ENCODE measurements around the gene HRH3. TPM values are rescaled to one million over a fixed set of nuclear protein-coding genes. Genes with fewer than 3 reads are reported as not detected.

The HRH3 gene
- total RNA-seq, 2 donors from 2014 or later: 0.44 TPM; not detected in 1

DNA sequence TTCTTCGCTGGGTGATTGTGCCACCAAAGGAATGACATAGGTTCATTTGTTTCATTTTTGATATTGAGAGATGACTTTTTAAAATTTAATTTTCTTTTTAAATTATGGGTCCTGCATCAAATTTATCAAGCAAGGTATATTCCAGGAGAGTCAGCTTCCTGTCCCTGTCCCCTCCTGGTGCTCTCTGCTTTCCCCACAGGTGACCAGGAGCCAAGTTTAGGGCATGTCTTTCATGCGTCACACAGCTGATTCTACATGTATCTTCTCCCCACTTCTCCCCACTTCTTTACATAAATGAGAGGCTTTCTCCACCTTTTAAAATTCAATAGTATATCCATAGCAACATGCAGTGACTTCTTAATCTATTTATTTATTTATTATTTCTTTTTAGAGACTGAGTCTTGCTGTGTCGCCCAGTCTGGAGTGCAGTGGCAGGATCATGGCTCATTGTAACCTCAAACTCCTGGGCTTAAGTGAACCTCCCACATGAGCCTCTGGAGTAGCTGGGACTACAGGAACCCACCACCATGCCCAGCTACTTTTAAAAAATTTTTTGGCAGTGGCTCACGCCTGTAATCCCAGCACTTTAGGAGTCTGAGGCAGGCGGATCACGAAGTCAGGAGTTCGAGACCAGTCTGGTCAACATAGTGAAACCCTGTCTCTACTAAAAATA, 48.3 kb upstream of the HRH3 start:
- no peak for DNase-seq
- Histone ChIP-seq H3K9me3 (ENCODE audit: control insufficient read depth, low read length) (peaks cover 24% of the 10 kb centered on the region), H3K27ac (ENCODE audit: low read depth, low read length) (no peak overlapping the region), H3K4me3 (ENCODE audit: low read length) (no peak overlapping the region), H3K9ac (ENCODE audit: extremely low read depth, low read length, poor library complexity, severe bottlenecking) (no peak overlapping the region), H3K27me3 (ENCODE audit: control insufficient read depth, insufficient read depth, low read length, poor library complexity, severe bottlenecking) (no peaks in the 10 kb centered on the region), H3K4me1 (ENCODE audit: control insufficient read depth, insufficient read depth, low read length) (no peaks in the 10 kb centered on the region), H3K36me3 (ENCODE audit: control insufficient read depth, insufficient read depth, low read length) (peaks cover 57% of the 10 kb centered on the region)
- H3K27me3 Mint-ChIP-seq (ENCODE audit: insufficient read depth): no peaks in the 10 kb centered on the region
- no peaks in the 10 kb centered on the region for H3K4me1 Mint-ChIP-seq
- H3K4me3 Mint-ChIP-seq: no peak overlapping the region
- TF ChIP-seq, protein P1, sequence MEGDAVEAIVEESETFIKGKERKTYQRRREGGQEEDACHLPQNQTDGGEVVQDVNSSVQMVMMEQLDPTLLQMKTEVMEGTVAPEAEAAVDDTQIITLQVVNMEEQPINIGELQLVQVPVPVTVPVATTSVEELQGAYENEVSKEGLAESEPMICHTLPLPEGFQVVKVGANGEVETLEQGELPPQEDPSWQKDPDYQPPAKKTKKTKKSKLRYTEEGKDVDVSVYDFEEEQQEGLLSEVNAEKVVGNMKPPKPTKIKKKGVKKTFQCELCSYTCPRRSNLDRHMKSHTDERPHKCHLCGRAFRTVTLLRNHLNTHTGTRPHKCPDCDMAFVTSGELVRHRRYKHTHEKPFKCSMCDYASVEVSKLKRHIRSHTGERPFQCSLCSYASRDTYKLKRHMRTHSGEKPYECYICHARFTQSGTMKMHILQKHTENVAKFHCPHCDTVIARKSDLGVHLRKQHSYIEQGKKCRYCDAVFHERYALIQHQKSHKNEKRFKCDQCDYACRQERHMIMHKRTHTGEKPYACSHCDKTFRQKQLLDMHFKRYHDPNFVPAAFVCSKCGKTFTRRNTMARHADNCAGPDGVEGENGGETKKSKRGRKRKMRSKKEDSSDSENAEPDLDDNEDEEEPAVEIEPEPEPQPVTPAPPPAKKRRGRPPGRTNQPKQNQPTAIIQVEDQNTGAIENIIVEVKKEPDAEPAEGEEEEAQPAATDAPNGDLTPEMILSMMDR (conservative IDR thresholded peaks at IDR 0.05): no peak
- H3K27ac Mint-ChIP-seq: no peak overlapping the region
- peaks cover 22% of the 10 kb centered on the region for H3K9me3 Mint-ChIP-seq
- 82 to 96% methylated on average over 4 to 7 of the region's 7 CpGs for WGBS, 2 experiments (ENCODE audit: insufficient coverage in 1 of 2, insufficient read length in 1 of 2)
- H3K36me3 Mint-ChIP-seq (ENCODE audit: low read depth): peaks cover 62% of the 10 kb centered on the region

DNA sequence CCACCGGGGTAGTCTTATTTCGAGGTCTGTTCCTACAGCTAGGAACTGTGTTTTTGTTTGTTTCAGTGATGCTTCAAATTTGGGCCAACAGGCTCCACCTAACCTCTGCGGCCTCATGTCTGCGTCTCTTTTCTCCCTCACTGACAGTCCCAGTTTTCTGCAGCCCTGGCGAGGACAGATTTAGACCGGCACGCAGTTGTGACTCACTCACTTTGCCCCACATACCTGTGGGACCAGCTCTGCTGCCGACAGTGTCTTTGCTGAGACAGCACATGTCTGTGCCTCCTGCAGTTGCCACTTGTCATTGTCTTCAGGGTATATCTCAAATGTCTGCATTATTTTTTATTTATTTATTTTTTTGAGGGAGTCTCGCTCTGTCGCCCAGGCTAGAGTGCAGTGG, 47.5 kb upstream of the HRH3 start:
- WGBS, 2 experiments (ENCODE audit: insufficient coverage in 1 of 2, insufficient read length in 1 of 2): 95 to 97% methylated on average over 5 to 8 of the region's 10 CpGs
- Histone ChIP-seq H3K4me3 (ENCODE audit: low read length) (no peak overlapping the region), H3K9me3 (ENCODE audit: control insufficient read depth, low read length) (peaks cover 24% of the 10 kb centered on the region), H3K9ac (ENCODE audit: extremely low read depth, low read length, poor library complexity, severe bottlenecking) (no peak overlapping the region), H3K27ac (ENCODE audit: low read depth, low read length) (no peak overlapping the region), H3K36me3 (ENCODE audit: control insufficient read depth, insufficient read depth, low read length) (peaks cover 56% of the 10 kb centered on the region), H3K27me3 (ENCODE audit: control insufficient read depth, insufficient read depth, low read length, poor library complexity, severe bottlenecking) (no peaks in the 10 kb centered on the region), H3K4me1 (ENCODE audit: control insufficient read depth, insufficient read depth, low read length) (no peaks in the 10 kb centered on the region)
- no peak overlapping the region for H3K27ac Mint-ChIP-seq
- no peak for DNase-seq
- no peak overlapping the region for H3K4me3 Mint-ChIP-seq
- TF ChIP-seq, protein P1 (conservative IDR thresholded peaks at IDR 0.05): no peak
- H3K9me3 Mint-ChIP-seq: peaks cover 22% of the 10 kb centered on the region
- H3K36me3 Mint-ChIP-seq (ENCODE audit: low read depth): peaks cover 61% of the 10 kb centered on the region
- no peaks in the 10 kb centered on the region for H3K4me1 Mint-ChIP-seq
- no peaks in the 10 kb centered on the region for H3K27me3 Mint-ChIP-seq (ENCODE audit: insufficient read depth)

DNA sequence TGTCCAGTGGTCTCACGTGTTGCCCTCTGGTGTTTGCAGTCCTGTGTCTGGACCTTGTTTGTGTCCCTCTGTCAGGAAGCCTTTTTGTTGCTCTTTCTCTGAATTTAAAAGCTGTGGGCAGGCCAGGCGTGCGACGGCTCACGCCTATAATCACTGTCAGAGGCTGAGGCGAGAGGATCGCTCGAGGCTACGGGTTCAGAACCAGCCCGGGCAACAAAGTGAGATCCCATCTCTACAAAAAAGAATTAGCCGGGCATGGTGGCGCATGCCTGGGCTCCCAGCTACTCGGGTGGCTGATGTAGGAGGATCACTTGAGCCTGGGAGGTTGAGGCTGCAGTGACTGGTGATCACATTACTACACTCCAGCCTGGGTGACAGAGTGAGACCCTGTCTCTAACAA, 46.8 kb upstream of the HRH3 start:
- 88 to 94% methylated on average over 11 to 13 of the region's 13 CpGs for WGBS, 2 experiments (ENCODE audit: insufficient coverage in 1 of 2, insufficient read length in 1 of 2)
- Histone ChIP-seq H3K27me3 (ENCODE audit: control insufficient read depth, insufficient read depth, low read length, poor library complexity, severe bottlenecking) (no peaks in the 10 kb centered on the region), H3K36me3 (ENCODE audit: control insufficient read depth, insufficient read depth, low read length) (peaks cover 56% of the 10 kb centered on the region), H3K4me1 (ENCODE audit: control insufficient read depth, insufficient read depth, low read length) (no peaks in the 10 kb centered on the region), H3K4me3 (ENCODE audit: low read length) (no peak overlapping the region), H3K9ac (ENCODE audit: extremely low read depth, low read length, poor library complexity, severe bottlenecking) (no peak overlapping the region), H3K9me3 (ENCODE audit: control insufficient read depth, low read length) (peaks cover 24% of the 10 kb centered on the region), H3K27ac (ENCODE audit: low read depth, low read length) (no peak overlapping the region)
- peaks cover 22% of the 10 kb centered on the region for H3K9me3 Mint-ChIP-seq
- H3K27me3 Mint-ChIP-seq (ENCODE audit: insufficient read depth): no peaks in the 10 kb centered on the region
- peaks cover 64% of the 10 kb centered on the region for H3K36me3 Mint-ChIP-seq (ENCODE audit: low read depth)
- no peak overlapping the region for H3K4me3 Mint-ChIP-seq
- H3K4me1 Mint-ChIP-seq: no peaks in the 10 kb centered on the region
- DNase-seq: no peak
- no peak overlapping the region for H3K27ac Mint-ChIP-seq
- TF ChIP-seq, protein P1 (conservative IDR thresholded peaks at IDR 0.05): no peak
